ENCODE results near the gene ANO3. TPM values are rescaled to one million over a fixed set of nuclear protein-coding genes. Genes with fewer than 3 reads are reported as not detected.

The ANO3 gene
- total and polyA plus RNA-seq, 2 of the 8 experiments (the other 6 are each of a cell fraction or from before 2014, with no cell fraction given): not detected

GRCh38 chr11:26527685-26528084, 195.8 kb downstream of the ANO3 start:
- Histone ChIP-seq H3K4me2 (ENCODE audit: insufficient read depth in 1 of 2, low read depth in 2 of 2, low read length in 2 of 2) (no peak overlapping the region), H2BK120ac (replicated peaks; ENCODE audit: low read depth, low read length) (no peak overlapping the region), H2BK5ac (ENCODE audit: low read depth, low read length) (no peak overlapping the region), H3K27me3 (replicated peaks in 1 of 4; ENCODE audit: control insufficient read depth in 3 of 4, extremely low read depth in 1 of 4, insufficient read depth in 3 of 4, low read length in 3 of 4) (peaks cover 0 to 5% (median 2%) of the 10 kb centered on the region in 4 experiments; a peak in 3 of 7 replicates), H3K4me1 (replicated peaks in 1 of 4; ENCODE audit: control insufficient read depth in 3 of 4, insufficient read depth in 4 of 4, low read length in 3 of 4) (peaks cover 0 to 3% (median 1%) of the 10 kb centered on the region in 4 experiments; a peak in 2 of 7 replicates), H3K9me3 (ENCODE audit: insufficient read depth in 2 of 2, low read depth in 1 of 2, low read length in 1 of 2) (no peaks in the 10 kb centered on the region), H4K5ac (ENCODE audit: insufficient read length, low read depth, low read length) (no peak overlapping the region), H2BK20ac (ENCODE audit: low read length) (no peak overlapping the region), H3K79me2 (ENCODE audit: control insufficient read depth in 1 of 2, insufficient read depth in 2 of 2, low read length in 2 of 2) (no peaks in the 10 kb centered on the region), H2AK5ac (ENCODE audit: low read depth, low read length) (no peak overlapping the region), H3K4me3 (ENCODE audit: extremely low read depth in 1 of 4, insufficient read depth in 2 of 4, low read depth in 3 of 4, low read length in 4 of 4) (no peak overlapping the region), H3K9ac (replicated peaks in 1 of 4; ENCODE audit: extremely low read depth in 1 of 4, low read depth in 3 of 4, low read length in 3 of 4) (no peak overlapping the region), H3K18ac (ENCODE audit: extremely low read depth, low read length) (no peak overlapping the region), H2BK15ac (ENCODE audit: low read length) (no peak overlapping the region), H2AFZ (ENCODE audit: low read length) (no peak overlapping the region), H3K23me2 (ENCODE audit: low read depth, low read length) (no peaks in the 10 kb centered on the region), H4K91ac (replicated peaks; ENCODE audit: insufficient read length, low read length) (no peak overlapping the region), H3K14ac (ENCODE audit: insufficient read length) (no peak overlapping the region), H3K56ac (replicated peaks; ENCODE audit: insufficient read length, low read depth, low read length) (no peak overlapping the region), H3K36me3 (ENCODE audit: control insufficient read depth in 2 of 4, insufficient read depth in 4 of 4, low read length in 3 of 4) (no peaks in the 10 kb centered on the region), H3K79me1 (ENCODE audit: low read depth, low read length) (no peaks in the 10 kb centered on the region), H3K27ac (ENCODE audit: low read depth, low read length) (no peak overlapping the region), H3K23ac (ENCODE audit: insufficient read length) (no peak overlapping the region), H4K8ac (ENCODE audit: extremely low read depth, insufficient read depth, low read length) (no peak overlapping the region), H4K20me1 (replicated peaks in 1 of 2; ENCODE audit: control insufficient read depth in 1 of 2, insufficient read depth in 2 of 2, low read length in 2 of 2) (no peaks in the 10 kb centered on the region), H3K4ac (replicated peaks; ENCODE audit: insufficient read length, low read depth, low read length) (no peak overlapping the region), H2BK12ac (ENCODE audit: low read depth, low read length) (no peak overlapping the region)
- no peak for FAIRE-seq
- ChIA-PET CTCF (ENCODE audit: partially characterized antibody) (interaction anchor here (1.1 kb wide), 1 partner anchor 231 kb away, joined by 3 read pairs; no protein-coding TSS in a partner anchor), POLR2A (ENCODE audit: partially characterized antibody) (no interaction called here)
- WGBS, 2 experiments (ENCODE audit: extremely low coverage in 1 of 2, insufficient coverage in 1 of 2, insufficient read length in 1 of 2, insufficient replicate concordance in 2 of 2, low coverage in 1 of 2, low lambda C conversion rate in 2 of 2, missing lambda C conversion rate in 1 of 2): 82% methylated on average over 1 of the region's 1 CpG; no CpG with 5 or more reads in 1 of the 2 experiments
- DNase-seq (ENCODE audit: low read depth in 1 of 2, low spot score in 2 of 2): no peak
- TF ChIP-seq RNF2 (IDR thresholded peaks at IDR 0.05; ENCODE audit: borderline replicate concordance, low read depth, low read length, missing control alignments, poor library complexity, severe bottlenecking) (no peak), ATF2 (IDR thresholded peaks at IDR 0.05; ENCODE audit: low read length) (no peak), SP4 (IDR thresholded peaks at IDR 0.05; ENCODE audit: low read length) (no peak), SIN3A (conservative IDR thresholded peaks at IDR 0.05 in 1 of 2, IDR thresholded peaks at IDR 0.05 in 1 of 2; ENCODE audit: low read depth in 1 of 2, low read length in 2 of 2) (no peak), JUN (IDR thresholded peaks at IDR 0.05; ENCODE audit: low read depth, low read length) (no peak), EP300 (IDR thresholded peaks at IDR 0.05; ENCODE audit: borderline replicate concordance in 1 of 2, low read depth in 2 of 2, low read length in 2 of 2) (no peak)
